HepG2 (cell line): ENCODE measurements around the gene DNAJB11. TPM values are rescaled to one million over a fixed set of nuclear protein-coding genes. Genes with fewer than 3 reads are reported as not detected.
A peak's percentile ranks its signal among the peaks of the same experiment; 100 is the strongest.

Experiments
- ARID4A ChIP-seq: sonication (generic); formaldehyde crosslinking; IDR thresholded peaks from 2 replicates; pipeline ENCODE4 v1.5.0; 2020; ENCODE audit warnings: mild to moderate bottlenecking, missing genetic modification reagents, borderline replicate concordance
- CBX1 ChIP-seq: IDR thresholded peaks from one replicate; pipeline ENCODE4 v1.6.1; 2016; ENCODE audit warnings: antibody characterized with exemption, low read depth
- GTF3A ChIP-seq: sonication (generic); formaldehyde crosslinking; conservative IDR thresholded peaks from 2 replicates; pipeline ENCODE4 v1.4.0; 2020; ENCODE audit warnings: mild to moderate bottlenecking, missing genetic modification reagents
- JDP2 ChIP-seq: sonication (generic); formaldehyde crosslinking; IDR thresholded peaks from 2 replicates; pipeline ENCODE4 v1.8.1; 2022; ENCODE audit warnings: missing genetic modification reagents, borderline replicate concordance
- KDM4B ChIP-seq: sonication (generic); formaldehyde crosslinking; IDR thresholded peaks from 2 replicates; pipeline ENCODE4 v1.4.0; 2020; ENCODE audit warnings: missing genetic modification reagents
- KDM5B ChIP-seq: sonication (generic); formaldehyde crosslinking; IDR thresholded peaks from 2 replicates; pipeline ENCODE4 v1.4.0; 2020; ENCODE audit warnings: missing genetic modification reagents, mild to moderate bottlenecking, borderline replicate concordance
- MAX ChIP-seq: IDR thresholded peaks from 2 replicates; pipeline ENCODE4 v1.6.1; 2012; ENCODE audit warnings: inconsistent platforms
- MXD4 ChIP-seq: IDR thresholded peaks from 2 replicates; pipeline ENCODE4 v1.6.1; 2016; ENCODE audit warnings: mild to moderate bottlenecking, missing biosample characterization, missing genetic modification reagents
- NCOA5 ChIP-seq: sonication (generic); formaldehyde crosslinking; IDR thresholded peaks from 2 replicates; pipeline ENCODE4 v1.4.0; 2020; ENCODE audit warnings: missing genetic modification reagents
- PAWR ChIP-seq: sonication (generic); formaldehyde crosslinking; IDR thresholded peaks from 2 replicates; pipeline ENCODE4 v1.4.0; 2020; ENCODE audit warnings: missing genetic modification reagents, mild to moderate bottlenecking, borderline replicate concordance
- PBX3 ChIP-seq: sonication (generic); formaldehyde crosslinking; IDR thresholded peaks from 2 replicates; pipeline ENCODE4 v1.8.1; 2023; ENCODE audit warnings: missing genetic modification reagents, inconsistent platforms, borderline replicate concordance
- REPIN1 ChIP-seq: sonication (generic); formaldehyde crosslinking; IDR thresholded peaks from 2 replicates; pipeline ENCODE4 v1.8.0; 2022; ENCODE audit warnings: missing genetic modification reagents, low read depth, mild to moderate bottlenecking, borderline replicate concordance
- SP2 ChIP-seq: sonication (generic); formaldehyde crosslinking; IDR thresholded peaks from 2 replicates; pipeline ENCODE4 v1.5.1; 2020; ENCODE audit warnings: mild to moderate bottlenecking, missing genetic modification reagents
- SRSF1 ChIP-seq: fragments of 200-400 bp; formaldehyde crosslinking; optimal IDR thresholded peaks from 2 replicates; pipeline ENCODE3; 2017; ENCODE audit warnings: mild to moderate bottlenecking, low read depth, low read length, moderate library complexity
- THAP11 ChIP-seq: IDR thresholded peaks from 2 replicates; pipeline ENCODE4 v1.6.1; 2016; ENCODE audit warnings: missing biosample characterization, missing genetic modification reagents
- ZNF230 ChIP-seq: sonication (generic); formaldehyde crosslinking; IDR thresholded peaks from 2 replicates; pipeline ENCODE4 v1.4.0; 2020; ENCODE audit warnings: mild to moderate bottlenecking, missing genetic modification reagents
- ZNF253 ChIP-seq: sonication (generic); formaldehyde crosslinking; IDR thresholded peaks from 2 replicates; pipeline ENCODE4 v1.8.0; 2022; ENCODE audit warnings: mild to moderate bottlenecking, missing genetic modification reagents, borderline replicate concordance
- ZNF335 ChIP-seq: sonication (generic); formaldehyde crosslinking; IDR thresholded peaks from 2 replicates; pipeline ENCODE4 v1.4.0; 2020; ENCODE audit warnings: missing genetic modification reagents
- ZNF570 ChIP-seq: sonication (generic); formaldehyde crosslinking; IDR thresholded peaks from 2 replicates; pipeline ENCODE4 v1.4.0; 2020; ENCODE audit warnings: mild to moderate bottlenecking, missing genetic modification reagents, borderline replicate concordance
- ZNF672 ChIP-seq: sonication (generic); formaldehyde crosslinking; IDR thresholded peaks from 2 replicates; pipeline ENCODE4 v1.8.1; 2022; ENCODE audit warnings: missing genetic modification reagents
- ZSCAN25 ChIP-seq: sonication (generic); formaldehyde crosslinking; IDR thresholded peaks from 2 replicates; pipeline ENCODE4 v1.8.0; 2022; ENCODE audit warnings: mild to moderate bottlenecking, missing genetic modification reagents
- polyA plus RNA-seq, 8 experiments: library from polyadenylated mRNA; depleted of rRNA in 3 of 8; stranded (reverse) in 7 of 8; unstranded in 1 of 8; fragments of >200 nt; fragmentation: Illumina TruSeq in 4 of 8; extraction: Trizol in 4 of 8; gene quantifications; 2 replicates each; pipeline versions ENCODE4 v1.2.1 to v1.2.3, GENCODE V29; 2011 to 2016; ENCODE audit warnings: low read depth in 4 of 8, missing spikeins in 1 of 8, mixed read lengths in 1 of 8; ENCODE audit not compliant: insufficient read depth in 1 of 8
- total RNA-seq, 5 experiments: library from RNA; depleted of rRNA; stranded (reverse); fragments of >200 nt; fragmentation: Illumina TruSeq; extraction: Trizol; gene quantifications; 2 replicates each; pipeline ENCODE4 v1.2.3, GENCODE V29; 2016; ENCODE audit warnings: low read depth in 1 of 5

The DNAJB11 gene
- total and polyA plus RNA-seq, 2 of the 13 experiments (the other 11 are each of a cell fraction or from before 2014, with no cell fraction given) = 41.0 to 132 TPM

- TF ChIP-seq ZNF570 (CRISPR knock-in tag) = no peak
- TF ChIP-seq THAP11 (CRISPR knock-in tag) = peak; percentile 73
- TF ChIP-seq REPIN1 = peak; percentile 28; the same call in 1 of the 2 replicates
- TF ChIP-seq PBX3 (CRISPR knock-in tag) = no peak
- 0 out of 2 replicates have a peak, but pooled peaks have one; percentile 49 for TF ChIP-seq KDM4B
- no peak for TF ChIP-seq PAWR (CRISPR knock-in tag)
- TF ChIP-seq KDM5B (CRISPR knock-in tag) = no peak
- no peak for TF ChIP-seq ZSCAN25
- TF ChIP-seq JDP2 = no peak; the same call in 1 of the 2 replicates
- TF ChIP-seq CBX1 = no peak
- no peak for TF ChIP-seq NCOA5 (CRISPR knock-in tag)
- TF ChIP-seq ZNF253 (CRISPR knock-in tag) = no peak
- no peak for TF ChIP-seq GTF3A (CRISPR knock-in tag)
- TF ChIP-seq ZNF672 (CRISPR knock-in tag) = no peak
- no peak for TF ChIP-seq SRSF1
- no peak for TF ChIP-seq ZNF230 (CRISPR knock-in tag)
- TF ChIP-seq MXD4 (CRISPR knock-in tag) = 0 out of 2 replicates have a peak, but pooled peaks have one; percentile 19
- no peak; the same call in 1 of the 2 replicates for TF ChIP-seq MAX
- no peak for TF ChIP-seq SP2 (CRISPR knock-in tag)
- no peak; the same call in 1 of the 2 replicates for TF ChIP-seq ARID4A (CRISPR knock-in tag)
- 0 out of 2 replicates have a peak, but pooled peaks have one; percentile 20 for TF ChIP-seq ZNF335 (CRISPR knock-in tag)
Measured at GRCh38 chr3:186599142-186599784, 28.7 kb downstream of the DNAJB11 start (continued).
